Psoas muscle (tissue), 8 donors: ENCODE measurements around the gene CLCNKB. TPM values are rescaled to one million over a fixed set of nuclear protein-coding genes. Genes with fewer than 3 reads are reported as not detected.

ENCODE experiments used
- ATAC-seq, 4 donors: fragments of 200-7000 bp; cut with Tn5 transposase; one replicate each; pipeline ENCODE4 v1.9.1; 2020; ENCODE audit warnings: moderate library complexity in 3 of 4, mild to moderate bottlenecking in 2 of 4
- DNase-seq, 2 donors: peaks; one replicate each; pipeline ENCODE4 v3.0.0-alpha.2; 2020
- H3K27ac ChIP-seq: fragments of 200-600 bp; one replicate; pipeline ENCODE4 v1.8.0; 2022
- H3K27me3 ChIP-seq, 3 donors: fragments of 200-600 bp in 1 of 3; one replicate each; pipeline versions ENCODE4 v1.6.1 to v1.8.0; 2013 to 2022; ENCODE audit warnings: low read length in 2 of 3, mild to moderate bottlenecking in 2 of 3, moderate library complexity in 1 of 3; ENCODE audit not compliant: insufficient read depth in 3 of 3
- H3K36me3 ChIP-seq, 2 donors: fragments of 200-600 bp in 1 of 2; one replicate each; pipeline versions ENCODE4 v1.6.1 to v1.8.0; 2013 to 2022; ENCODE audit warnings: low read depth in 1 of 2, mild to moderate bottlenecking in 1 of 2, moderate library complexity in 1 of 2; ENCODE audit not compliant: insufficient read depth in 1 of 2
- H3K4me1 ChIP-seq: fragments of 200-600 bp; one replicate; pipeline ENCODE4 v1.8.0; 2022
- H3K4me3 ChIP-seq: fragments of 200-600 bp; one replicate; pipeline ENCODE4 v1.8.0; 2022; ENCODE audit warnings: mild to moderate bottlenecking
- H3K9me3 ChIP-seq: fragments of 200-600 bp; one replicate; pipeline ENCODE4 v1.8.0; 2022
- WGBS, 3 donors: extraction: QIAGEN DNeasy Blood & Tissue Kit; methylation state at CpG; one replicate each; pipeline versions ENCODE4 v1.1.6 to v1.1.7; 2013; 5-methylcytosine and 5-hydroxymethylcytosine counted together
- intact Hi-C, 2 donors: fragments of 100-400 bp; cut with DNase I; formaldehyde crosslinking; loops; one replicate each; pipeline versions ENCODE4 v1.11.0 to v1.14.2; 2022
- polyA plus RNA-seq, 3 donors: library from polyadenylated mRNA; stranded (reverse); fragments of 200-250 nt; gene quantifications; one replicate each; pipeline ENCODE4 v1.2.3, GENCODE V29; 2013
- total RNA-seq, 4 donors: library from RNA; stranded (reverse); fragmentation: NEBNext Ultra II Directional in 2 of 4; extraction: Animal tissue kit (Norgen Biotek cat#: 25700) in 2 of 4; gene quantifications; one replicate each; pipeline versions ENCODE4 v1.2.1 to v1.2.4, GENCODE V29; 2021 to 2023
- TF ChIP-seq, protein P1 (sequence below): fragments of 200-600 bp; IDR thresholded peaks from one replicate; pipeline ENCODE4 v1.8.0; 2022; ENCODE audit warnings: antibody characterized with exemption
- donor health status: healthy with polysubstance abuse.
- donor health status: DM: no; HTN: no; CAD: no; lungs with moderate emphysema.
- donor health status: Bipolar disorder and iron deficiency.
- donor health status: healthy.
- donor health status: DM: yes; HTN: yes; CAD: no.
- donor health status: DM: no; HTN: no; CAD: no.
- donor health status: DM: no; HTN: no; CAD: no.
- donor health status: DM: yes; HTN: yes; CAD: no.

The CLCNKB gene
- total and polyA plus RNA-seq, 7 donors: 0.05 to 0.31 (median 0.30) TPM; not detected in 4

- WGBS, 3 donors: 92 to 98% (median 93%) methylated on average over 3 of the region's 3 CpGs
- TF ChIP-seq, protein P1, sequence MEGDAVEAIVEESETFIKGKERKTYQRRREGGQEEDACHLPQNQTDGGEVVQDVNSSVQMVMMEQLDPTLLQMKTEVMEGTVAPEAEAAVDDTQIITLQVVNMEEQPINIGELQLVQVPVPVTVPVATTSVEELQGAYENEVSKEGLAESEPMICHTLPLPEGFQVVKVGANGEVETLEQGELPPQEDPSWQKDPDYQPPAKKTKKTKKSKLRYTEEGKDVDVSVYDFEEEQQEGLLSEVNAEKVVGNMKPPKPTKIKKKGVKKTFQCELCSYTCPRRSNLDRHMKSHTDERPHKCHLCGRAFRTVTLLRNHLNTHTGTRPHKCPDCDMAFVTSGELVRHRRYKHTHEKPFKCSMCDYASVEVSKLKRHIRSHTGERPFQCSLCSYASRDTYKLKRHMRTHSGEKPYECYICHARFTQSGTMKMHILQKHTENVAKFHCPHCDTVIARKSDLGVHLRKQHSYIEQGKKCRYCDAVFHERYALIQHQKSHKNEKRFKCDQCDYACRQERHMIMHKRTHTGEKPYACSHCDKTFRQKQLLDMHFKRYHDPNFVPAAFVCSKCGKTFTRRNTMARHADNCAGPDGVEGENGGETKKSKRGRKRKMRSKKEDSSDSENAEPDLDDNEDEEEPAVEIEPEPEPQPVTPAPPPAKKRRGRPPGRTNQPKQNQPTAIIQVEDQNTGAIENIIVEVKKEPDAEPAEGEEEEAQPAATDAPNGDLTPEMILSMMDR: no peak
- ATAC-seq: no peak
- intact Hi-C loops: loop anchor here in 1 of 2 donors (1.0 kb wide), 1 partner anchor 21 kb away; no protein-coding TSS in a partner anchor
- H3K9me3 ChIP-seq: no peaks in the 10 kb centered on the region
- H3K27me3 ChIP-seq: no peaks in the 10 kb centered on the region
- no peak overlapping the region for H3K27ac ChIP-seq
- DNase-seq: no peak
- no peak overlapping the region for H3K4me3 ChIP-seq
- H3K4me1 ChIP-seq: peaks cover 32% of the 10 kb centered on the region
- no peaks in the 10 kb centered on the region for H3K36me3 ChIP-seq
Measured at GRCh38 chr1:16010837-16011236, 32.7 kb upstream of the CLCNKB start.

DNA sequence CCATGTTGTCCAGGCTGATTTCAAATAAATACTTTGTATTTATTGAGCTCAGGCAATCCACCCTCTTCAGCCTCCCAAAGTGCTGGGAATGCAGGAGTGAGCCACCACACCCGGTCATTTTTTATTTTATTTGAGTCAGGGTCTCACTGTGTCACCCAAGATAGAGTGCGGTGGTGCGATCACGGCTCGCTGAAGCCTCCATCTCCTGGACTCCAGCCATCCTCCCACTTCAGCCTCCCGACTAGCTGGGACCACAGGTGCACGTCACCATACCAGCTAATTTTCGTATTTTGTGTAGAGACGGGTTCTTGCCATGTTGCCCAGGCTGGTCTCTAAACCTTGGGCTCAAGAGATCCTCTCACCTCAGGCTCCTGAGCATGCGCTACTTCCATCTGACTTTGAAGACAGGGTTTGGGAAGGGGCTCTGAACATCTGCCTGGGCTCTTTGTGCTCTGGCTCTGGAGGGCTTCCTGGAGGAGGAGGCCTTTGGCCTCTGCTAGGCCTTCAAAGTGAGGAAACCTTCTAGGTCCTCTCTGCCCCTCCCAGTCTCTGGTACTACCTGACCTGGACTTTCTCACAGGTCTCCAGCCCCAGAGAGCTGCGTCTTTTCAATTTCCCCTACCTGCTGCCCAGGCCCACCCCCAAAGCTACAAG, 31.5 kb upstream of the CLCNKB start:
- H3K4me1 ChIP-seq: peaks cover 36% of the 10 kb centered on the region
- intact Hi-C loops: no loop called here
- TF ChIP-seq, protein P1: no peak
- no peaks in the 10 kb centered on the region for H3K9me3 ChIP-seq
- WGBS, 3 donors: 87 to 92% (median 90%) methylated on average over 11 of the region's 11 CpGs
- H3K27ac ChIP-seq: peak overlapping the region; percentile 100
- H3K36me3 ChIP-seq: no peaks in the 10 kb centered on the region
- peak overlapping the region; percentile 84 for H3K4me3 ChIP-seq
- ATAC-seq (no peak), DNase-seq (peak in 1 of 2 donors; percentile 54)
- no peaks in the 10 kb centered on the region for H3K27me3 ChIP-seq

DNA sequence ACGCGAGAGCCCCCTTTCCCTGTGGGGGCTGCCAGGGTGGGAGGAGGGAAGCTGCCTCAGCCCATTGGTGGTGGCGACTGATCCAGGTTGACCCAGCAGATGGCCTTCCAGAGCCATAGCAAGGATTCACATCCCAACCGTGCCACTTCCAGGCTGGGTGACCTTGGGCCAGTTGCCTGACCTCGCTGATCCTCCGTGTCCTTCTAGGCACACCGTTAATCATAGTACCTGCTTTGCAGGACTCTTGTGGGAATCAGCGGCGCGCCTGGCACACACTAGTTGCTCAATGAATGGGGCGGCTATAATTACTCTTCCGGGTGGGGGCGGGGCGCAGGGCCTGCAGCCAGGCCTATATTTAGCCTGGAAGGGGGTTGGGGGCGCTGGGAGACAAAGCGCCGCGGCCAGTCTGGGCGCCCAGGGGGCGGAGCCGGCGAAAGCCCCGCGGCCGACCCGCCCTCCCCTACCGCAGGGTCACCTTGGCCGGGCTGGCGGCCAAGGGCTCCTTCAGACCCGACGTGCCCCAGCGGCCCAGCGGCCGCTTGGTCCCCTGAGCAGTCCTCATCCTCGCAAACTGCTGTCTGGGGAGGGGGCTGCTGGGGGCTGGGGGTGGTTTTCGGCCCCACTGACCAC, 30.9 kb upstream of the CLCNKB start:
- WGBS, 3 donors: 4 to 6% (median 4%) methylated on average over 28 to 36 of the region's 36 CpGs
- no peaks in the 10 kb centered on the region for H3K27me3 ChIP-seq
- intact Hi-C loops: no loop called here
- no peaks in the 10 kb centered on the region for H3K9me3 ChIP-seq
- TF ChIP-seq, protein P1: no peak
- peak; percentile 49 to 65 (median 52) for ATAC-seq
- H3K27ac ChIP-seq: peak overlapping the region; percentile 100
- H3K4me3 ChIP-seq: peak overlapping the region; percentile 84
- peak; percentile 87 to 95 for DNase-seq
- no peaks in the 10 kb centered on the region for H3K36me3 ChIP-seq
- peaks cover 36% of the 10 kb centered on the region for H3K4me1 ChIP-seq

- TF ChIP-seq, protein P1: no peak
- ATAC-seq (peak; percentile 46 to 60 (median 48)), DNase-seq (peak; percentile 86 to 95)
- Histone ChIP-seq H3K4me1 (peaks cover 42% of the 10 kb centered on the region), H3K9me3 (no peaks in the 10 kb centered on the region), H3K27me3 (no peaks in the 10 kb centered on the region), H3K27ac (peak overlapping the region; percentile 100), H3K4me3 (peak overlapping the region; percentile 84), H3K36me3 (no peaks in the 10 kb centered on the region)
- 8 to 22% (median 12%) methylated on average over 20 to 28 of the region's 28 CpGs for WGBS, 3 donors
- intact Hi-C loops: no loop called here
Measured at GRCh38 chr1:16013220-16013907, 30.2 kb upstream of the CLCNKB start.
